AG10803 (cell line): ENCODE data around the gene GNB3.

Experiments used
- DNase-seq: peaks from one replicate; pipeline ENCODE4 v3.0.0; 2010; ENCODE audit warnings: low read depth
- H3K4me3 ChIP-seq: 2 replicates; pipeline ENCODE4 v1.5.1; 2011; ENCODE audit warnings: mild to moderate bottlenecking, low read length, control low read depth
- TF ChIP-seq, protein P1 (sequence below): conservative IDR thresholded peaks from 2 replicates; pipeline ENCODE4 v1.5.1; 2011; ENCODE audit warnings: mild to moderate bottlenecking, low read length, control low read depth, inconsistent platforms

Gene GNB3

DNA sequence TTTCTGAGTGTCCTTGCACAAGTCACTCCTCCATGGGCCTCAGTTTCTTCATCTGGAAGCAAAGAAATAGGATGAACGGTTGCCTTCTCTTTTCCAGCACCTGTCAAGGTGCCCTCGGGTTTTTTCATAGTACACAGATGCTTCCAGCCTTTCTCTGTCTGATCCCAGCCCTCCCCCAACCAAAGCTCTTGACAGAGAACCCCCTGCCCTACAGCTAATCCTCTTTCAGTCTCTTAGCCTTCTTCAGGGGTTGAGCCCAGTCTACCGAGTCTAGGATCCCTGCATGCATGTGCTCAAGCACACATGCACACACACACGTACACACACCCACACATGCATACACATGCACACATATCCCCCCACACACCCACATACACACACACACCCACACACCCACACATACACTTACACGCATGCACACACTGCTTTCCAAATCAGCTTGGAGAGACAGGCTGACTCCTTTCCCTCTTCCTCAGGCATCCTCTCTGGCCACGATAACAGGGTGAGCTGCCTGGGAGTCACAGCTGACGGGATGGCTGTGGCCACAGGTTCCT is 5.7 kb downstream of the GNB3 start:
- DNase-seq, result no peak

DNA sequence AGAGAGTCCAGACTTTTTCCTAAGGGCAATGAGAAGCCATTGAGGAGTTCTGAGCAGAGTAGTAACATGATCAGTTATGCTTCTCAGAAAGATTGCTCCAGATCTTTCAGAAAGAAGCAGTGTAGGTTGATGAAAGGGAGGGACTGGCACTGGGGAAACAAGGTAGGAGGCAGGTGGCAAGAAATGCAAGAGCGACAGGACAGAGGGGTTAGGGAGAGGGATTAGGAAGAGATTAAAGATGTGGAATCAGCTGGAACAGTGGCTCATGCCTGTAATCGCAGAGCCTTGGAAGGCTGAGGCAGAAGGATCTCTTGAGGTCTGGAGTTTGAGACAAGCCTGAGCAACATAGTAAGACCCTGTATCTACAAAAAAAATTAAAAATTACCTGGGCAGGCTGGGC is 7.0 kb downstream of the GNB3 start:
- H3K4me3 ChIP-seq, result no peak overlapping the region
- TF ChIP-seq, protein P1, sequence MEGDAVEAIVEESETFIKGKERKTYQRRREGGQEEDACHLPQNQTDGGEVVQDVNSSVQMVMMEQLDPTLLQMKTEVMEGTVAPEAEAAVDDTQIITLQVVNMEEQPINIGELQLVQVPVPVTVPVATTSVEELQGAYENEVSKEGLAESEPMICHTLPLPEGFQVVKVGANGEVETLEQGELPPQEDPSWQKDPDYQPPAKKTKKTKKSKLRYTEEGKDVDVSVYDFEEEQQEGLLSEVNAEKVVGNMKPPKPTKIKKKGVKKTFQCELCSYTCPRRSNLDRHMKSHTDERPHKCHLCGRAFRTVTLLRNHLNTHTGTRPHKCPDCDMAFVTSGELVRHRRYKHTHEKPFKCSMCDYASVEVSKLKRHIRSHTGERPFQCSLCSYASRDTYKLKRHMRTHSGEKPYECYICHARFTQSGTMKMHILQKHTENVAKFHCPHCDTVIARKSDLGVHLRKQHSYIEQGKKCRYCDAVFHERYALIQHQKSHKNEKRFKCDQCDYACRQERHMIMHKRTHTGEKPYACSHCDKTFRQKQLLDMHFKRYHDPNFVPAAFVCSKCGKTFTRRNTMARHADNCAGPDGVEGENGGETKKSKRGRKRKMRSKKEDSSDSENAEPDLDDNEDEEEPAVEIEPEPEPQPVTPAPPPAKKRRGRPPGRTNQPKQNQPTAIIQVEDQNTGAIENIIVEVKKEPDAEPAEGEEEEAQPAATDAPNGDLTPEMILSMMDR, result no peak
- no peak for DNase-seq

More for the DNA sequence above, 5.7 kb downstream of the GNB3 start:
- TF ChIP-seq, protein P1, result no peak
- no peak overlapping the region for H3K4me3 ChIP-seq

DNA sequence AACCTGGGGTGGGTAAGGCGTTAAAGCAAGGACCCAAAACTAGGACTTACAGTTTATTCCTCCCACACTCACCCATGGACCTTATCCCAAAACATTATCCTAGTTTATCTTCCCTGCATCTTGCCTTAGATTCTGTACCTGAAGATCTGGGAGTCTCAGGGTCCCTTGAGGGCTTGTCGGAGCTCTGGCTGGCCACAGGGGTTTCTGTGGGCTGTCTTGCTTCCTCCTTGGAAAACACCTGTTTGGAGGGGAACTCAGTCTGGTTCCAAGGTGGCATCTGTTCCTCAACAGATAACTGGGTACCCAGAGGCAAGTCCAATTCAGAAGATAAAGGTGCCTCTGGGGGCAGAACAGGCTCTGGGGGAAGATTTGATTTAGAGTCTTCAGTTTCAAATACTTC is 8.7 kb downstream of the GNB3 start:
- TF ChIP-seq, protein P1, result no peak
- no peak overlapping the region for H3K4me3 ChIP-seq
- DNase-seq, result no peak

DNA sequence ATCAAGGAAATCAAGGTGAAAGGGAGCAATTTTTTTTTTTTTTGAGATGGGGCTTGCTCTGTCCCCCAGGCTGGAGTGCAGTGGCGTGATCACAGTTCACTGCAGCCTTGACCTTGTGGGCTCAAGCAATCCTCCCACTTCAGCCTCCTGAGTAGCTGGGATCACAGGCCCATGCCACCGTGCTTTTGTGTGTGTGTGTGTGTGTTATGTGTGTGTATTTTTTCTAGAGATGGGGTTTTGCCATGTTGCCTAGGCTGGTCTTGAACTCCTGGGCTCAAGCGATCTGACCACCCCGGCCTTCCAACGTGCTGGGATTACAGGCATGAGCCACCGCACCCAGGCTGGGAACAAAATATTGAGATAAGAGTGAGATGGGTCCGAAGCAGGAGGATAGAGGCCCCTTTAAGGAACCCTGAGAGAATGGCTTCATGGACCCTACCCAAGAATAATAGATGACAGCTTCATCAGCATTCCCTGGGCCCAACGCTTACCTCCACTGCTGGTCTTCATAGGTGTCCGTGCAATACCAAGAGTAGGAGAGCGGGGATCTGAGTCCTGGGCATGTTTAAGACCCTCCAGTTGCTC is 9.3 kb downstream of the GNB3 start:
- DNase-seq, result no peak
- TF ChIP-seq, protein P1, result no peak
- H3K4me3 ChIP-seq, result peak overlapping the region; percentile 51

DNA sequence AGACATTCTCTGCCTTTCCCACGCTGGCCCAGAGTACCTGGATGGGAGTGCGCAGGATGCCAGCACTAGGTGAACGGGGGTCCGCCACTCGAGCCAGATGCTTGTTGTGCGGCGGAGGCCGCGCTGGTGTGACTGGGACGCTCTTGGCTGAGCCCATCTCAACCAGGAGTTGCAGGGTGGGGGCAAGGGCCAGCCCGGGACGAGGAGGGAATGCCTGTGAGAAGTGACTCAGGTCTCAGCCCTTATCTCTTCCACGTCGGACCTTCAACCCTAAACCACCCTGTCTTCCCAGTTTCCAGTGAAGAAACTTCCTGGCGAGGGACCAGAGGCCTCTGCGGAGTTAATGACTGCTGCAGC is 10.0 kb downstream of the GNB3 start:
- TF ChIP-seq, protein P1, result no peak
- peak overlapping the region; percentile 51 for H3K4me3 ChIP-seq
- no peak for DNase-seq

DNA sequence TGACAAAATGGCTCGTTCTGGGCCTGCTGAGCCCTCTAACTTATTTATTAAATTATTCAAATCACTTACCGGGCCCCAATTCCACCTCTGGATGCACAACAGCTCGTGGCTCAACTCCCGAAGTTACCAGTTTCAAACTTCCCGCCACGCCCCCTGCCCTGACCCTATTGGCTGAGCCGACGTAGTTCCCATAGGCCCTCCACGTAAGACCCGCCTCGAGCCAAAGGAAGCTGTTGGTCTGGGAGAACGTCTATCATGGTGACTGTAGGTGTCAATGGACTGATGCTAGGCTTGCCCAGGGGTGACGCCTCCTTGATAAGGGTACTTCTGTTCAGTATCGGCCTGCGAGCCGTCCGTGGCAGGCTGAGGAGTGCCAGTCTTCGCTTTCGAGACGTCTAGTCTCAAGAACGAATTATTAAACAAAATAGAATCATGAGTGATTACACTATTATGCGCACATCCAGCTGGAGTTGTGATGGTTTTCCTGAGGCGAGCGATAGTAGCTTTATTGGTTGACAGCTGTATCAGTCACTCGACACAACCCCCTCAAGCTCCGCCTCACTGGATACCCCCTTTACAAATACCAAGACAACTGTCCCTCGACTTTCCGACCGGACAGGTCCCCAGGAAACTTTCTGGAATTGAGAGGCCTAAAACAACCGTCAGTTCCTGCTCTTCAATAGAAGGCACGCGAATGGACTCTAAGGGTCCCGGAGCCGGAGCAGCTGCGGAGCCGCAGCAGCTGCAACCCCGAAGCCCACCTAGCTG is 10.6 kb downstream of the GNB3 start, which contains the start of gene CDCA3:
TSS of gene CDCA3 (minus strand) at position 134 of the 768 bp plus-strand sequence. CDS start 334 bp downstream, outside the sequence.
- peak within 1 kb of the TSS; percentile 97 for H3K4me3 ChIP-seq
- TF ChIP-seq, protein P1, result no peak
- DNase-seq, result peak; percentile 98
